Activated effector memory CD4-positive, alpha-beta T cell treated with anti-CD3 and anti-CD28 coated beads, Interleukin-2, amount 50 U/mL, for 16 hours (primary cell): ENCODE data around the gene GAL.

ENCODE experiments used
- DNase-seq: peaks from one replicate; pipeline ENCODE4 v3.0.0-alpha.2; 2020

Gene GAL

GRCh38 chr11:68659158-68659921 lies 25.0 kb upstream of the GAL start:
- peak; percentile 52 for DNase-seq

GRCh38 chr11:68660066-68660810 lies 24.1 kb upstream of the GAL start:
- DNase-seq, result no peak

DNA sequence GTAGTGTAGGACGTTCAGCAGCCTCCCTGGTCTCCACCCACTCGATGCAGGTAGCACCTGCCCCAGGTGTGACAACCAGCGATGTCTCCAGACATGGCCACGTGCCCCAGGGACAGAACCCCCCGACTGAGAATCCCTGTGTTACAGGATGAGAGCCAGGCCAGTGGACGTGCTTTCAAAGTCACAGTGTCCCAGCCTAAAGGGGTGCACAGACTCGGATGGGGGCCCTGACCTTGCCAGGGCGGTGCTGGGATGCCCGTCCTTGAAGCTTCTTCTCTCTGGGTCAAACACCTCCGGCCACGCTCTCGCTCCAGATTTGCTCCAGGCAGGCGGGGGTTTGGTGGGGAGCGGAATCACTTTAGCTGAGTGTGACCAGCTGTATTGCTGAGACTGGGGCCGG lies 23.3 kb upstream of the GAL start:
- peak; percentile 50 for DNase-seq

GRCh38 chr11:68661697-68662603 lies 22.4 kb upstream of the GAL start:
- DNase-seq, result no peak

GRCh38 chr11:68663482-68664010 lies 20.8 kb upstream of the GAL start:
- DNase-seq, result no peak

DNA sequence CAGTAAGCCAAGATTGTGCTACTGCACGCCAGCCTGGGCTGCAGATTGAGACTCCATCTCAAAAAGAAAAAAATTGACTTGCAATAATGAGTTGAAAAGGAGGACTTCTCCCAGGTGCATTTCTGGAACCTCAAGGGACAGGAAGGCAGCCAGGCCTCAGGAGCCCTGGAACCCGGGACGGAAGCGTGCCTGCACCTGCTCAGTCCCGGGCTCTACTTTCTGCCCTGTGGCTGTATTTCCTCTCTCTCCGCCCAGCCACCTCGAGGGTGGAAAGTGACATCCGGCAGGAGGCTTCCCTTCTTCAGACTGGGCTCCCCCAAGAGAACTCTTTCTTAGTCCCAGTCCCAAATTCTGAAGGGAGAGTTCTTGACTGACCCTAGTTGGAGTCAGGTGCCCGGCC lies 20.2 kb upstream of the GAL start:
- DNase-seq, result no peak

- DNase-seq, result no peak
Measured at GRCh38 chr11:68664906-68665305, 19.4 kb upstream of the GAL start.

DNA sequence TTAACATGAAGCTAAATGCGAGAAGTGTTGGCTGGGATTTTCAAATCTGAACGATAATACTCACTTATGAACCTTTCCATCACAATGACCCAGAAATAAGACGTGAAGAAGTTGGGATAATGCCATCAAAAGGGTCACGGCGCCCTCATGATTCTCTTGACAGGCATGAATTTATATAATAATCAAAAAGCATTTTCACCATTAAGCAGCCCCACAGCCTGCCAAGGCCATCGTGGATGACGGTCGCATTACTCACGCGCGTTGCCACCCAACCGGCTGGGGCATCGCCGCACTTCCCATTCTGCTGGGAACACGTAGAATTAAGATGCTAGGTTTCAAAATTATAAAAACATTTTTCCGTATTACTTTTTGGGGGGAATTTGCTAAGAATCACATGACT lies 18.9 kb upstream of the GAL start:
- no peak for DNase-seq

GRCh38 chr11:68666849-68667248 lies 17.5 kb upstream of the GAL start:
- DNase-seq, result no peak

GRCh38 chr11:68667511-68668500 lies 16.5 kb upstream of the GAL start:
- no peak for DNase-seq

- no peak for DNase-seq
Measured at GRCh38 chr11:68669301-68670090, 14.8 kb upstream of the GAL start.

DNA sequence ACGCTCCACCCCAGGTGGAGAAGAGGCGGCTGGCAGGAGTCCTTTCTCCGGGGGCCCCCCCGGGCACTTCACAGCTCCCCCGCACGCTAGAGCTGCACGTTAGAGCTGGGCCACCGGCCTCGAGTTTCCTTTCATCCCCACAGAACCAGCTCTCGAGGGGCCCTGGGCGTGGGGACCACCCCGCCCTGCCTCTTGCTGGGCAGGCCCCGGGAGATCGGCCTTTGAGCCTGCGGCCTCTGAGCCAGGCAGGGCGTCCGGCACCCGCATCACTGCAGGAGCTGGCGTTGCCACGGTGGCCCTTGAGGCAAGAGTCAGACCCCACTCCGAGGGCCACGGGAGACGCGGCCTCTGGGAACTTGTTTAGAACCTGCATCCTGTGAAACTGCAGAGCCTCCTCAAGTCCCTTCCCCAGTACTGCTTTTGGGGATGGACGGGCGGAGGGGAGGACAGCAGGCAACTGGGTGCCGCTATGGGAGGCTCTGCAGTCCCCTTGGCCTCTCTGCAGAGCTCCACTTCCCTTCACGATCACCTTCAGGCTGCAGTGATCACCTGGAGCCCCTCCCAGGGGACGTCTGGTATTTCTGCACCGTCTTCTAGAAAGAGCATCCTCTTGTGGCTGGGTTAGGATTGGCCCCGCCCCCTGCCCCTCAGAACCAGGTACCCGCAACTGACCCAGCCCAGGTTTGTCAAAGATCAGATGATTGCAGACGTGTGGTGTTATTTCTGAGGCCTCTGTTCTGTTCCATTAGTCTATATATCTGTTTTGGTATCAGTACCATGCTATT lies 13.9 kb upstream of the GAL start:
- no peak for DNase-seq

DNA sequence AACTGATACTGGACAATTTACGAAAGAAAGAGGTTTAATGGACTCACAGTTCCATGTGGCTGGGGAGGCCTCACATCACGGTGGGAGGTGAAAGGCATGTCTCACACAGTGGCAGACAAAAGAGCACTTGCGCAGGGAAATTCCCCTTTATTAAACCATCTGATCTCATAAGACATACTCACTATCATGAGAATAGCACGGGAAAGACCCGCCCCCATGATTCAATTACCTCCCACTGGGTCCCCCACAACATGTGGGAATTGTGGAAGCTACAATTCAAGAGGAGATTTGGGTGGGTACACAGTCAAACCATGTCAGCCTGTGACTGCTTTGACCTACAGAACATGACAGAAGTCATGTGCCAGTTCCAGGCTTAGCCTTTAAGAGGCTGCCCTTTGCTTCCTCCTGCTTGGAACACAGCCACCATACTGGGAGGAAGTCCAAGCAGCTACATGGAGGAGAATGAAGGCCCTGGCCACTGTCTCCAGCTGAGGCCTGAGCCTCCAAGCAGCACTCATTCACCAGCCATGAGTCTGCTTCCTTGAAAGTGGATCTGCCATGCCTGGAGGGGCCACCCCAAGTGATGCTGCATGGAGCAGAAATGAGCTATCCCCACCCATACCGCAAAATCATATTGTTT lies 10.9 kb upstream of the GAL start:
- no peak for DNase-seq

- DNase-seq, result no peak
Measured at GRCh38 chr11:68673991-68674390, 10.4 kb upstream of the GAL start.

GRCh38 chr11:68674461-68674860 lies 9.9 kb upstream of the GAL start:
- DNase-seq, result no peak

GRCh38 chr11:68677432-68677831 lies 6.9 kb upstream of the GAL start:
- peak; percentile 44 for DNase-seq

DNA sequence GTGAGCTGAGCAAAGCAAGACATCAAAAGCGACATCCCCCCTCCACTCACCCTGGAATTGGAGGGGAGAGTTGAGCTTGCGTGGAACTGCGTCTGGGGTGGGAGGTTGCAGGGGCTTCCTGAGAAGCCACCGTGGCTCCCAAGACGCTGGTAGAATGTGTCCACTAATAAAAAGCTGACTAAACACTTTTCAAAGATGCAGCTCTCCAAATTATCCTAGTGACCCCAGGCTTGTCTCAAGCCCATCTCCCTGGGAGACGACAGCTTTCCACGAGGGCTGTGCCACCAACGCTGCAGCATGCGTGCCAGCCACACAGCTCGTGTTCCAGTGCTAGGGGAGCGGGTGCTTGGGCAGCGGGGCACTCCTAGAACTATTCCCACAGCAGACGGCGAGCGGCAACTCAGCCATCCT lies 6.3 kb upstream of the GAL start:
- DNase-seq, result peak; percentile 53

DNA sequence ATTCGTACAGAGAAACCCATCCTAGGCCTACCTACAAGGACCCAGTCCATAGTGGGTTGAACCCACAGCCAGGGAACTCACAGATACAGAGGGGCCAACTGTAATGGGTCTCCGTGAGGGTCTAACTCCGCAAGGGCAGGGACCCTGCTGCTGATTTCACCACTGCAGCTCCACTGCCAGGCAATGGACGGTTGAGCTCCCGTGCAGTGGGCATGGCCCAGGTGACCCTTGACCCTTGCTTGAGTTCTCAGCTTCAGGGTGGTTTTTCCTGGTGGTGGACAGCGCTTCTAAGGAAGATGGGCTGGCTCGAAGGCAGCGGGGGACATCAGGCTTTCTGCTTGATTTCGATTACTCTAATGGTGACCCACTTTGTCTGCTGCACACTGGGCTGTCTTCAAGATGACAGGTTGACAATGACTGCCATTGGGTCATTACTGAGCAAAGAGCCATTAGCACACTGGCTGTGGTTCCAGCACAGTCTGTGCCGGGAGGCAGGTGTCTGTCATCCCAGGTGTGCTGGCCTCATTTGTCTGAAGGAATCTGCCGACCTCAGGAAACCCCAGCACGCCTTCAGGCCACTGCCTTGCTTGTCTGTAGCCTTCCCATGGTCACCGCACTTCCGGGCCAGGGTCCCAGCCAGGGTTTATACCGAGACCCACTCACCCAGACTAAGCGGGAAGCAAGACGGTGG lies 3.7 kb upstream of the GAL start:
- peak; percentile 28 for DNase-seq

GRCh38 chr11:68682531-68682961 lies 1.8 kb upstream of the GAL start:
- DNase-seq, result peak; percentile 59
